GM21737 (cell line): ENCODE results near the gene STK39.

ENCODE experiments used
- ATAC-seq: cut with Tn5 transposase; IDR thresholded peaks from one replicate; pipeline ENCODE4 v1.9.1; 2021; ENCODE audit warnings: mild to moderate bottlenecking, moderate library complexity; ENCODE audit not compliant: unreplicated experiment

The STK39 gene

GRCh38 chr2:167941604-167942003 lies 305.8 kb downstream of the STK39 start:
- no peak for ATAC-seq

GRCh38 chr2:167940734-167941507 lies 306.5 kb downstream of the STK39 start:
- ATAC-seq, result no peak

GRCh38 chr2:167940346-167940725 lies 307.1 kb downstream of the STK39 start:
- no peak for ATAC-seq

GRCh38 chr2:167939514-167940345 lies 307.7 kb downstream of the STK39 start:
- ATAC-seq, result no peak

GRCh38 chr2:167937403-167937802 lies 310.0 kb downstream of the STK39 start:
- no peak for ATAC-seq

GRCh38 chr2:167935803-167936110 lies 311.6 kb downstream of the STK39 start:
- ATAC-seq, result no peak

- no peak for ATAC-seq
These were observed 314.1 kb downstream of the STK39 start for GRCh38 chr2:167933097-167933814.

GRCh38 chr2:167932123-167932693 lies 315.2 kb downstream of the STK39 start:
- ATAC-seq, result no peak

- ATAC-seq, result no peak
These were observed 317.9 kb downstream of the STK39 start for GRCh38 chr2:167929484-167929883.

GRCh38 chr2:167928434-167928833 lies 319.0 kb downstream of the STK39 start:
- no peak for ATAC-seq

GRCh38 chr2:167925758-167926157 lies 321.6 kb downstream of the STK39 start:
- ATAC-seq, result no peak

GRCh38 chr2:167924556-167924955 lies 322.8 kb downstream of the STK39 start:
- ATAC-seq, result no peak

- no peak for ATAC-seq
These were observed 330.6 kb downstream of the STK39 start for GRCh38 chr2:167916756-167917155.

GRCh38 chr2:167914969-167915368 lies 332.4 kb downstream of the STK39 start:
- no peak for ATAC-seq

- ATAC-seq, result no peak
These were observed 338.6 kb downstream of the STK39 start for GRCh38 chr2:167908786-167909185.

GRCh38 chr2:167905668-167906067 lies 341.7 kb downstream of the STK39 start:
- no peak for ATAC-seq
